ENCODE data around the gene CHRM1. TPM values are rescaled to one million over a fixed set of nuclear protein-coding genes. Genes with fewer than 3 reads are reported as not detected.

The CHRM1 gene
- total RNA-seq, 1 experiment from 2014 or later, result not detected

GRCh38 chr11:62930157-62930556 lies 9.0 kb upstream of the CHRM1 start:
- no peak overlapping the region for H2AK5ac ChIP-seq (ENCODE audit: insufficient read length, low read length)
- TF ChIP-seq, protein P1, sequence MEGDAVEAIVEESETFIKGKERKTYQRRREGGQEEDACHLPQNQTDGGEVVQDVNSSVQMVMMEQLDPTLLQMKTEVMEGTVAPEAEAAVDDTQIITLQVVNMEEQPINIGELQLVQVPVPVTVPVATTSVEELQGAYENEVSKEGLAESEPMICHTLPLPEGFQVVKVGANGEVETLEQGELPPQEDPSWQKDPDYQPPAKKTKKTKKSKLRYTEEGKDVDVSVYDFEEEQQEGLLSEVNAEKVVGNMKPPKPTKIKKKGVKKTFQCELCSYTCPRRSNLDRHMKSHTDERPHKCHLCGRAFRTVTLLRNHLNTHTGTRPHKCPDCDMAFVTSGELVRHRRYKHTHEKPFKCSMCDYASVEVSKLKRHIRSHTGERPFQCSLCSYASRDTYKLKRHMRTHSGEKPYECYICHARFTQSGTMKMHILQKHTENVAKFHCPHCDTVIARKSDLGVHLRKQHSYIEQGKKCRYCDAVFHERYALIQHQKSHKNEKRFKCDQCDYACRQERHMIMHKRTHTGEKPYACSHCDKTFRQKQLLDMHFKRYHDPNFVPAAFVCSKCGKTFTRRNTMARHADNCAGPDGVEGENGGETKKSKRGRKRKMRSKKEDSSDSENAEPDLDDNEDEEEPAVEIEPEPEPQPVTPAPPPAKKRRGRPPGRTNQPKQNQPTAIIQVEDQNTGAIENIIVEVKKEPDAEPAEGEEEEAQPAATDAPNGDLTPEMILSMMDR (conservative IDR thresholded peaks at IDR 0.05), result no peak

More at GRCh38 chr11:62930157-62930556, 9.0 kb upstream of the CHRM1 start:
- H2BK120ac ChIP-seq (ENCODE audit: low read depth, low read length, poor library complexity, severe bottlenecking), result no peak overlapping the region
- no peaks in the 10 kb centered on the region; the same call in 1 of the 2 replicates for H3K4me1 ChIP-seq (ENCODE audit: insufficient read depth, low read length)
- no peak overlapping the region for H3K4me2 ChIP-seq (ENCODE audit: insufficient read depth, insufficient read length, low read length)
- H3K27me3 ChIP-seq (ENCODE audit: insufficient read depth, low read length), result peaks cover 17% of the 10 kb centered on the region; the same call in 1 of the 2 replicates
- Mint-ChIP-seq H3K4me1 (peaks cover 32 to 50% of the 10 kb centered on the region in 2 experiments), H3K27ac (peak overlapping the region in 1 of 3 experiments; percentile 50; a peak in 1 of 7 replicates), H3K36me3 (ENCODE audit: insufficient read depth in 1 of 3, low read depth in 3 of 3) (no peaks in the 10 kb centered on the region; a peak in 1 of 7 replicates), H3K27me3 (ENCODE audit: low read depth) (peaks cover 57% of the 10 kb centered on the region), H3K9me3 (no peaks in the 10 kb centered on the region), H3K4me3 (no peak overlapping the region)
- DNase-seq, result peak; percentile 22
- no peak overlapping the region for H3T11ph ChIP-seq (ENCODE audit: low read length)
- H2BK15ac ChIP-seq (ENCODE audit: low read depth, low read length), result no peak overlapping the region
- no peak overlapping the region for H4K91ac ChIP-seq (ENCODE audit: insufficient read length, low read depth, low read length)
- H3K18ac ChIP-seq (ENCODE audit: insufficient read length, low read depth, low read length), result no peak overlapping the region
- H4K20me1 ChIP-seq (ENCODE audit: control insufficient read depth, insufficient read depth, insufficient read length), result no peaks in the 10 kb centered on the region
- no peak overlapping the region for H3K27ac ChIP-seq (ENCODE audit: insufficient read length, low read depth, low read length)
- H3K79me1 ChIP-seq (ENCODE audit: insufficient read depth, low read depth, low read length, poor library complexity, severe bottlenecking), result no peaks in the 10 kb centered on the region
- H4K5ac ChIP-seq (ENCODE audit: insufficient read length, low read depth, low read length), result no peak overlapping the region
- H3K56ac ChIP-seq (ENCODE audit: insufficient read length, low read depth, low read length), result no peak overlapping the region
- H3K23ac ChIP-seq (ENCODE audit: insufficient read length, low read depth, low read length), result no peak overlapping the region
- H2BK12ac ChIP-seq (ENCODE audit: insufficient read length, low read depth, low read length), result no peak overlapping the region
- H4K8ac ChIP-seq (replicated peaks; ENCODE audit: insufficient read length, low read depth, low read length), result no peak overlapping the region
- H3K9ac ChIP-seq (ENCODE audit: extremely low read depth, insufficient read length, low read length), result no peak overlapping the region
- H3K9me3 ChIP-seq (ENCODE audit: control insufficient read depth, low read depth, low read length), result no peaks in the 10 kb centered on the region
- H3K4ac ChIP-seq (ENCODE audit: low read depth, low read length), result no peak overlapping the region
- no peak overlapping the region for H2BK5ac ChIP-seq (ENCODE audit: insufficient read length, low read length)
- H3K14ac ChIP-seq (ENCODE audit: insufficient read depth, low read length), result no peak overlapping the region
- no CpG with 5 or more reads among the region's 4 CpGs for WGBS (ENCODE audit: extremely low coverage, insufficient read length, low lambda C conversion rate)
- H2AFZ ChIP-seq (ENCODE audit: low read length), result no peak overlapping the region
- peaks cover 10% of the 10 kb centered on the region for H3K23me2 ChIP-seq (ENCODE audit: insufficient read length, low read depth, low read length, poor library complexity, severe bottlenecking)
- H2BK20ac ChIP-seq (ENCODE audit: low read depth, low read length, poor library complexity, severe bottlenecking), result no peak overlapping the region
- H3K79me2 ChIP-seq (ENCODE audit: insufficient read depth, low read length), result no peaks in the 10 kb centered on the region
